Frontal cortex (tissue), 4 donors: Measurements from ENCODE around the gene ARPC2. TPM values are rescaled to one million over a fixed set of nuclear protein-coding genes. Genes with fewer than 3 reads are reported as not detected.

Experiments
- DNase-seq, 2 donors: peaks; one replicate each; pipeline ENCODE4 v3.0.0; 2012; ENCODE audit warnings: low spot score in 2 of 2
- FAIRE-seq: peaks from 2 replicates; lab custom pipeline; 2012; peaks lifted over from hg19 to GRCh38; lab: Jason Lieb, UNC
- total RNA-seq: library from RNA; depleted of rRNA; stranded (reverse); fragments of >200 nt; gene quantifications from one replicate; pipeline ENCODE4 v1.2.3, GENCODE V29; 2014
- donor health status: control.
- donor health status: control.
- donor health status: control.

Gene ARPC2
- total RNA-seq, 1 donor from 2014 or later: 139 TPM

GRCh38 chr2:218245214-218245613, 28.2 kb downstream of the ARPC2 start:
- FAIRE-seq (no peak), DNase-seq (no peak)

DNA sequence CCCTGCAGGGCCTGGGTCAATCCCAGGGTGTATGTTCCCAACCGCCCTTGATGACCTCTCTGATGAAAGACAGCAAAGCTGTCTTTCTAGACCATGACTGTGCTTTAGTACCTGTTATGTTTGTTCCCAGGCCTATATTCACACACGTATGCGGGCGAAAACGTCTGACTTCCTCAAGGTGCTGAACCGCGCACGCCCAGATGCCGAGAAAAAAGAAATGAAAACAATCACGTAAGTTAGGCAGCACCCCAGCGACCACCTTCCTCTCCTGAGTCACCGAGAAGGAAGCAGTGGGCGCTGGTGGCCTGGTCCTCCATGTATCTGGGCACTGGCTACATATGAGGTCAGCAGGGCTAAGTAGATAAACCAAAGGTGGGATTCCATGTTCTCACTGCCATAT, 32.7 kb downstream of the ARPC2 start:
- DNase-seq (no peak), FAIRE-seq (no peak)

- FAIRE-seq: no peak
- DNase-seq: no peak
Measured at GRCh38 chr2:218252509-218253231, 35.7 kb downstream of the ARPC2 start.

DNA sequence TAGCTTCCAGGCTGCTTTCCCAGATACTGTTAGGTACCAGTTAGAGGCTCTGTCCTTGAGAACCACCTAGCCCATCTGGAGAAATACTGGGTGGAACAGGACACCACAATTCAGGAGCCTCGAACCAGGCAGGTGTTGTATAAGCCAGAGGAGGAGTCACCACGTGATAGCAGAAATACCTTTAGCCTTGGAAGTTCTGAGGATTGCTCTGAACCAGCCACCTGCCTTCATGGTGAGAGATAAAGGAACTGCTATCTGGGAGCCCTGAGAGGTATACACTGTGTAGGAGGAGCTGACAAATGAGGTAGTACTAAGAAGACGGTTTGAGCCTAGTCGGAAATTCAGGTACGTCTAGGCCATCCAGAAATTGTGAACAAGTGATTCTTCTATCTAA, 36.2 kb downstream of the ARPC2 start:
- FAIRE-seq (no peak), DNase-seq (no peak)

- DNase-seq (no peak), FAIRE-seq (no peak)
Measured at GRCh38 chr2:218255446-218255845, 38.5 kb downstream of the ARPC2 start.

DNA sequence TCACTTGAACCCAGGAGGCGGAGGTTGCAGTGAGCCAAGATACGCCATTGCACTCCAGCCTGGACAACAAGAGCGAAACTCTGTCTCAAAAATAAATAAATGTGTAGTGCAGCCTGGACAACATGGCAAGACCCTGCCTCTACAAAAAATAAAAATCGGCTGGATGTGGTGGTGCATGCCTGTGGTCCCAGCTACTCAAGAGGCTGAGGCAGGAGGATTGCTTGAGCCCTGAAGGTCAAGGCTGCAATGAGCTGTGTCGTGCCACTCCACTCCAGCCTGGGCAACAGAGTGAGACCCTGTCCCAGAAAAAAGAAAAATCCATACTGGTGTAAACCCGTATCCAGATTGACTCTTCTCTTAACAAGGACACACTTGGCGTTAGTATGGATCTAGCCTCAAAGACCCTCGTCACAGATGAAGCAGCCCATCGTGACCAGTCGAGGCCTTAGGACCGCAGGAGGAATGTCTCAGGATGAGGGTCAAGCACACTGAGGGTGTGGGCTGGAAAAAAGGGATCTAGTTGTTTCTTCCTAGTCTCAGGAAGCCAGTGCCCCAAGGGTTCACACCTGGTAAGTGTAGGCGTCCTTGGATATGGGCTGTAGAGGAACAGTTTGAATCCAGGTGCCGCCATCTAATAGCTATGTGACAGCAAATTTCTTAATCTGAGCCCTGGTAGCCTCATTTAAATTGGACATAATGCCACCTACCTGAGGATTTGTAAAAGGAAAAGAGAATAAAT, 39.8 kb downstream of the ARPC2 start:
- no peak for FAIRE-seq
- DNase-seq: no peak

- DNase-seq (no peak), FAIRE-seq (no peak)
Measured at GRCh38 chr2:218257390-218257981, 40.5 kb downstream of the ARPC2 start.

DNA sequence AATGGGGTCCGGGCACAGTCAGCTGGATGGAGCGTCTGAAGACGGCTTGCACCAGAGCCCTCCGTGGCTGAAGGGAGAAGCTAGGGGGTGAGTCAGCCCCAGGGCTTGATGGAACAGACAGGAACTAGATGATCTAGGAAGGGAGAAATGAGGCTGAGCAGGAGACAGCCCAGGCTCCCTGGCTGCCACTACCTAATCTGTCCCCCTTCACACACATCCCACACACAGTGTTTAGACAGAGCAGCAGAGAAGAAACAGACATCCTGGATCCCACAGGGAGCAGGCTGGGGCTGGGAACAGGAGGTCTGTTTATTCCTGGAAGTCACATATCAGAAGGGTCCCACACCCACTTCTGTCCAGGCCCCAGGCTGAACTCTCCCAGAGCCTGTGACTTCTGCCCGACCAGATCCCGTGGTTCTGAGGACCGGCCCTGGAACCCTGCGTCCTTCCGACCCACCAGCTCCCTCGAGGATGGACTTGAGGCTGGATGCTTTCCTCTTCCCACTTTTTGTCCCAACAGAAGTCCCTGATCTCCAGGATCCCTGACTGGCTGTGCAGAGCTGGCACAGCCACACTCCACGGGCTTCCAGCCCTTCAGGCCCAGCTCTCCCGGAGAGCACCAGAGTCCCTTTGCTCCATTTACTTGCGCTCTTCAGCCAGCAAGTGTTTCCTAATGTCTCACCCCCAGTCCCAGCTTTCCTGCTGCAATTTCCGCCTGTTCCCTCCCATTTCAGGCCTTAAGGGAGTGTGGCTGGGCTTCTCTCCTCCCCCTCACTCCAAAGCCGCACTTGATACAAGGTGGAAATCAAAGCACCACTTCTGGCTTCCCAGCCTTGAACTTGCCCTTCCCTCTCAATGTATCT, 42.3 kb downstream of the ARPC2 start:
- no peak for FAIRE-seq
- DNase-seq: peak in 1 of 2 donors; percentile 53

DNA sequence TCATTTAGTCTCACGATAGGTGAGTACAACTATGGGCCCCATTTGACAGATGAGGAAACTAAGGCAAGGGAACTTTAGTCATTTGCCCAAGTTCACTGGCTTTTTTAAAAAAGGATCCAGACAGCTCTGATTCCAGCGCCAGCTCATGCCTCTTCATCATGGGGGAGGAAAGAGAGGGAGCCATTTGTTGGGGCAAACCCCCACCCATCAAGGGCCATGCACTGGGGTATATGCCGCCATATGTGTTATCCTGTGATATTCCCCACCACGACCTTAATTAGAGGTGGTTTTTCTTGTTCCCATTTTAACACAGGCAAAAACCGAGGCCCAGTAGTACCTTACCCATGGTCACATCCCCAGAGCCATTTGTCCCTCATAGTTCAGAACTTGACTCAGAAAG, 43.2 kb downstream of the ARPC2 start:
- FAIRE-seq: no peak
- no peak for DNase-seq

GRCh38 chr2:218260742-218261422, 43.9 kb downstream of the ARPC2 start, which contains the start of gene GPBAR1:
GPBAR1 (plus strand) TSS chr2:218261015; CDS start chr2:218262725, 1,710 bp downstream.
- no peak for FAIRE-seq
- no peak for DNase-seq

- no peak for FAIRE-seq
- DNase-seq: no peak
Measured at GRCh38 chr2:218261423-218262236, 44.6 kb downstream of the ARPC2 start.

DNA sequence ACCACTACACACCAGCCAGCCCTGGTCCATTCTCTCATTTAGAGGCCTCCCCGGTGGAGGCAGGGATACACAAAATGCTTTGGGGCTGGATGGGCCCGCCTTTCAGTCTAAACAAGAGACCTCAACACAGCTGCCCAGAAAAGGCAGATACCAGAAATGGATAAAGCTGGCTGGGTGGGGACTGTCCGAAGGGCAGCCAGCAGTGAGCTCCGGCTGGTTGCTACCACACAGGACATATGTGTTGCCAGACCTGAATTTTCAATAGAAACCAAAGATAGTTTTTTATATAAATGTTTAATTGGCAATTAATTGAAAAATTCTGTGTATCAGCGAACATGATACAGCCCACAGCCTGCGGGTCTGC, 45.2 kb downstream of the ARPC2 start:
- DNase-seq: no peak
- FAIRE-seq: no peak

DNA sequence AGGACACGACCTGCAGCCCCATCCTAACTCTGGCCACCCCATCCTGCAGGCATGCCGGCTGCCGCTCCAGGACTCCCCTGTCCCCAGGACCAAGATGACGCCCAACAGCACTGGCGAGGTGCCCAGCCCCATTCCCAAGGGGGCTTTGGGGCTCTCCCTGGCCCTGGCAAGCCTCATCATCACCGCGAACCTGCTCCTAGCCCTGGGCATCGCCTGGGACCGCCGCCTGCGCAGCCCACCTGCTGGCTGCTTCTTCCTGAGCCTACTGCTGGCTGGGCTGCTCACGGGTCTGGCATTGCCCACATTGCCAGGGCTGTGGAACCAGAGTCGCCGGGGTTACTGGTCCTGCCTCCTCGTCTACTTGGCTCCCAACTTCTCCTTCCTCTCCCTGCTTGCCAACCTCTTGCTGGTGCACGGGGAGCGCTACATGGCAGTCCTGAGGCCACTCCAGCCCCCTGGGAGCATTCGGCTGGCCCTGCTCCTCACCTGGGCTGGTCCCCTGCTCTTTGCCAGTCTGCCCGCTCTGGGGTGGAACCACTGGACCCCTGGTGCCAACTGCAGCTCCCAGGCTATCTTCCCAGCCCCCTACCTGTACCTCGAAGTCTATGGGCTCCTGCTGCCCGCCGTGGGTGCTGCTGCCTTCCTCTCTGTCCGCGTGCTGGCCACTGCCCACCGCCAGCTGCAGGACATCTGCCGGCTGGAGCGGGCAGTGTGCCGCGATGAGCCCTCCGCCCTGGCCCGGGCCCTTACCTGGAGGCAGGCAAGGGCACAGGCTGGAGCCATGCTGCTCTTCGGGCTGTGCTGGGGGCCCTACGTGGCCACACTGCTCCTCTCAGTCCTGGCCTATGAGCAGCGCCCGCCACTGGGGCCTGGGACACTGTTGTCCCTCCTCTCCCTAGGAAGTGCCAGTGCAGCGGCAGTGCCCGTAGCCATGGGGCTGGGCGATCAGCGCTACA, 45.9 kb downstream of the ARPC2 start:
- no peak for FAIRE-seq
- DNase-seq: no peak

GRCh38 chr2:218263817-218264641, 47.0 kb downstream of the ARPC2 start:
- no peak for FAIRE-seq
- no peak for DNase-seq

DNA sequence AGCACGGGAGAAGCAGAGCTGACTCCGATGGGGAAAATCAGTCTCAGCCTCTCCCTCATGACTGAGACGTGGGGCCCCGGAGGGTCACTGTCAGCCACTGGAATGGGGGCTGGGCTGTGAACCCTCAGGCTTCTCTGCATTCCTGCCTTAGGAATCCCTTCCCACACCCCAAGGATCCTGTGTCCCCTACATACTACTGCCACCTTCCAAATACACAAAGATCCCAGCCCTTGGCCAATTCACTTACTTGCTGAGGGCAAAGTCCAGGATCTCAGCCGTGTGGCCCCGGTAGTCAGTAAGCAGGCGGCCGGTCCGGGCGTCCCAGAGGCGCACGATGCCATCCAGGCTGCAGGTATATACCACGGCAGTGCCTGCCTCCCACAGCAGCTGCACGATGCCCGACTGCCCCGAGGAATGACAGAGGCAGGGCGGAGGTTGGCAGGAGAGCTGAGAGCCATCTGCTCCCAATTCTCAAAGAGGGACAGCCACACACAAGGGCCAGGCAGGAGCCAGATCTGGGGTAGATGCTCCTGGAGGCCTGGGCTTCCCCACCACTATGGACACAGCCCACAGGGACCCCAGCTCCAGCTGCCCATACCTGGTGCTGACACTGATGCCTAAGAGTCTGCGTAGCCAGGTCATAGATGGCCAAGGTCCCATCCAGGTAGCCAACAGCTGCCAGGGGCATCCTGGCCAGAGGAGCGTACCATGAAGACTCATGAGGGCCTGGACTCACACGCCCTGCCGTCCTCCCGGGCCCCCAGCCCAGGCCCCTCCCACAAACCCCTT, 48.0 kb downstream of the ARPC2 start:
- FAIRE-seq: no peak
- no peak for DNase-seq

DNA sequence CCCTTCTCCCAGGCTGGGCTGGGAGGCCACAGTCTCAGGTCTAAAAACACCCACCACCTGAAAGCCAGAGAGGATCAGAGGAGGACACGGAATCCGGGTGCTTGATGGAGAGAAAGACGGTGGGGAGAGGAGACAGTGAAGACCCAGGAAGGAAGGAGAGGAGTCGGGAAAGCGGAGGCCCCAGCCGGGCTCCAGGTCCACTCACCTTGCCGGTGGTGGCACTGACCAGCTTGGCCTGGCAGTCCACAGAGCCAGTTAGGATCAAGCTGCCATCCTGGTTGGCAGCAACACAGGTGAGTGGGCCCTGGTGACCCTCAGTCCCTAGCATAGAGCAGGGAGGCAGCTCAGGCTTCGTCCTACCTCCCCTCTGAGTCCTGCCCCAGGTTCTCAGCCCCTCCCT, 48.6 kb downstream of the ARPC2 start:
- DNase-seq (no peak), FAIRE-seq (no peak)
